Hematopoietic multipotent progenitor cell treated with erythropoietin and hydrocortisone succinate and interleukin-3 and kit ligand, for 8 days (in vitro differentiated cells): ENCODE measurements around the gene TPM2.

Experiments used
- DNase-seq: peaks from one replicate; pipeline ENCODE4 v3.0.0-alpha.2; 2015

TPM2 gene

GRCh38 chr9:35717132-35717870 is 27.6 kb upstream of the TPM2 start:
- DNase-seq: no peak

- DNase-seq: no peak
Measured at GRCh38 chr9:35716230-35716629, 26.5 kb upstream of the TPM2 start.

GRCh38 chr9:35714579-35715252 is 25.0 kb upstream of the TPM2 start:
- no peak for DNase-seq

GRCh38 chr9:35714123-35714522 is 24.4 kb upstream of the TPM2 start:
- no peak for DNase-seq

- no peak for DNase-seq
Measured at GRCh38 chr9:35713578-35713977, 23.9 kb upstream of the TPM2 start.

- DNase-seq: no peak
Measured at GRCh38 chr9:35712762-35713400, 23.2 kb upstream of the TPM2 start.

GRCh38 chr9:35711501-35712428 is 22.0 kb upstream of the TPM2 start:
- DNase-seq: no peak

GRCh38 chr9:35710818-35711500 is 21.2 kb upstream of the TPM2 start:
- DNase-seq: no peak

- DNase-seq: no peak
Measured at GRCh38 chr9:35708146-35708545, 18.4 kb upstream of the TPM2 start.

GRCh38 chr9:35706951-35707350 is 17.2 kb upstream of the TPM2 start:
- no peak for DNase-seq

- no peak for DNase-seq
Measured at GRCh38 chr9:35705836-35706430, 16.2 kb upstream of the TPM2 start.

- DNase-seq: no peak
Measured at GRCh38 chr9:35705372-35705771, 15.6 kb upstream of the TPM2 start.

- DNase-seq: no peak
Measured at GRCh38 chr9:35703906-35704672, 14.4 kb upstream of the TPM2 start.

GRCh38 chr9:35702696-35703095 is 13.0 kb upstream of the TPM2 start:
- no peak for DNase-seq

- no peak for DNase-seq
Measured at GRCh38 chr9:35700942-35701341, 11.2 kb upstream of the TPM2 start.

- DNase-seq: no peak
Measured at GRCh38 chr9:35700031-35700430, 10.3 kb upstream of the TPM2 start.

GRCh38 chr9:35698231-35698630 is 8.5 kb upstream of the TPM2 start:
- no peak for DNase-seq

GRCh38 chr9:35697486-35697885 is 7.8 kb upstream of the TPM2 start:
- DNase-seq: no peak

GRCh38 chr9:35696520-35697215 is 6.9 kb upstream of the TPM2 start:
- DNase-seq: peak; percentile 61

GRCh38 chr9:35695943-35696401 is 6.2 kb upstream of the TPM2 start:
- DNase-seq: no peak
